Measurements from ENCODE around the gene ZNF462.

The ZNF462 gene

GRCh38 chr9:106966481-106966880, 103.5 kb downstream of the ZNF462 start:
- in situ Hi-C loops (cut with HindIII; ENCODE audit: low sequenced_read_pairs), result no loop called here
- H3K4me3 ChIP-seq (ENCODE audit: low read depth, low read length), result no peak overlapping the region
- TF ChIP-seq CTCF (IDR thresholded peaks at IDR 0.05; ENCODE audit: low read depth, low read length), result no peak
- DNase-seq (ENCODE audit: low read depth, low spot score), result no peak

DNA sequence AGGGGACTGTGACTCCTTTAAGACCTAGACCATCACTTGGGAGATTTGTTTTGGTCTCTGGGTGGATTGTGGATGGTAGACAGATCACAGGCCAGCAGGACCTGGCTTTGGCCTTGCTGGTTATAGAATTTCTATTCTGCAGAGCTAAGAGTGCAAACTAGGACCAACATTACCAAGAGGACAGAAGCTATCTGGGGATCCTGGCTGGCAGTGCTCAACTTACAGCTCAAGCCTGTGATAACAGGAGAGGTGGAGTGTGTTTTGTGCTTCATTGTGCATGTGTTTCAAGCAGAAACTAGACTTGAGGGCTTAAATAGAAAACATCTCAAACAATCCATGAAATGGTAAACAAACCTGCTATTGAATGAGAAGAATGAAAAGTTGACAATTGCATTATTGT, 106.7 kb downstream of the ZNF462 start:
- DNase-seq (ENCODE audit: low read depth, low spot score), result no peak
- H3K4me3 ChIP-seq (ENCODE audit: low read depth, low read length), result no peak overlapping the region
- no peak for TF ChIP-seq CTCF (IDR thresholded peaks at IDR 0.05; ENCODE audit: low read depth, low read length)
- in situ Hi-C loops (cut with HindIII; ENCODE audit: low sequenced_read_pairs), result no loop called here

GRCh38 chr9:106970219-106970975, 107.4 kb downstream of the ZNF462 start:
- in situ Hi-C loops (cut with HindIII; ENCODE audit: low sequenced_read_pairs), result no loop called here
- peak; percentile 31 for DNase-seq (ENCODE audit: low read depth, low spot score)
- no peak overlapping the region for H3K4me3 ChIP-seq (ENCODE audit: low read depth, low read length)
- no peak for TF ChIP-seq CTCF (IDR thresholded peaks at IDR 0.05; ENCODE audit: low read depth, low read length)

DNA sequence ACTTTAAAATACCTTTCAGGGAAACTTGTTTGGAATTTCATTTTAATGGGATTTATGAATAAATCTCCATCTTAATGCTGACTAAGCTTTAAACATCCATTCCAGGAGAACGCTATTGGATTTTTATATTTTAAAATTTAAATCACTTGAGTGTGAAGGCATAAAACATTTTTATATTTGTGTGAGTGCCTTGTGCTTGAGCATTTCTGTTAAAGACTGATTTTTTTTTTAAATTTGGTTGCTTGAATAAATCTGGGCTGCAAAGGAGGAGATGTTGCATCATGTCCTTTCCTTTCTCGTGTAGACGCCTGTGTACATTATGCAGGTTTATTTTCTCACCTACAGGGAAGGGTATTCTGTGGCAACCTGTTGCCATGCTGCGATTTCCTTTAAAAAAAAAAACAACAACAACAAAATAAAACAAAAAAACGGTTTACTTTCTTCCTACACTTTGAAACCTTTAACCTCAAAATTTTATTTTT, 108.1 kb downstream of the ZNF462 start:
- H3K4me3 ChIP-seq (ENCODE audit: low read depth, low read length), result no peak overlapping the region
- in situ Hi-C loops (cut with HindIII; ENCODE audit: low sequenced_read_pairs), result no loop called here
- TF ChIP-seq CTCF (IDR thresholded peaks at IDR 0.05; ENCODE audit: low read depth, low read length), result no peak
- no peak for DNase-seq (ENCODE audit: low read depth, low spot score)

DNA sequence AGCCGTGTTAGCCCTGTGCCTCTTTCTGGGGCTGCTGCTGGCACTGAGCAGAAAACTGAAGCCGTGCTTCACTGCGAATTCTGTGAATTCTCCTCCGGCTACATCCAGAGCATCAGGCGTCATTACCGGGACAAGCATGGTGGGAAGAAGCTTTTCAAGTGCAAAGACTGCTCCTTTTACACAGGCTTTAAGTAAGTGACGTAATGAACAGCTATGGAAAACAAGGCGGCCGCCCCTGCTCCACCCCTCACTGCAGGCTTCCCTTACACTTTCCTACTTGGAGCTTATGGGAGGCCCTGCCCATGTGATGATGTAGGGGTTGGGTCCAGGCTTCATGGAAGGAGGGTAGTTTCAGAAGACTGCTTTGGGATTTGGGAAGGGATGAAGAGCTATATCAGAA, 109.1 kb downstream of the ZNF462 start:
- in situ Hi-C loops (cut with HindIII; ENCODE audit: low sequenced_read_pairs), result no loop called here

DNA sequence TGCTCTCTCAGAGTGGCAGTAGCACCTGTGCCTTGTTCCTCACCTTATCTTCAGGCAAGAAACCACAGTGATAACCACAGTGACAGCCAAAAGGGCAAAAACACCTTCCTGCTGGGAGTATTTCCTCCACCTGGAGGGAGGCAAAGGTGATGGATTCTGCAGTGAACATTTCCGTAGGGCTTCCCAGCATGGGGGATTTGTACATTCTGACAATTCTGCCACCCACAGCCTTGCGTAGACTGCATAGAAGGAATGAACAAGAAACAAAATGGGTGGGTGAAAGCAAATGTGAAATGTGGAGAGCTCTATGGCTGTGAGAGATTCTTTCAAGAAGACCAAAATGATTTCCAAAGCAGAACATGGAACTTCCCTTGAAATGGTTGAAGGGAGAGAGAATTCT, 111.4 kb downstream of the ZNF462 start:
- TF ChIP-seq CTCF (IDR thresholded peaks at IDR 0.05; ENCODE audit: low read depth, low read length), result no peak
- in situ Hi-C loops (cut with HindIII; ENCODE audit: low sequenced_read_pairs), result no loop called here
- no peak for DNase-seq (ENCODE audit: low read depth, low spot score)
- no peak overlapping the region for H3K4me3 ChIP-seq (ENCODE audit: low read depth, low read length)

More for the DNA sequence above, 109.1 kb downstream of the ZNF462 start:
- no peak overlapping the region for H3K4me3 ChIP-seq (ENCODE audit: low read depth, low read length)
- TF ChIP-seq CTCF (IDR thresholded peaks at IDR 0.05; ENCODE audit: low read depth, low read length), result no peak
- no peak for DNase-seq (ENCODE audit: low read depth, low spot score)

Measured in astrocyte of the spinal cord (primary cell).